A673 (cell line): ENCODE data around the gene BCL7A. TPM values are rescaled to one million over a fixed set of nuclear protein-coding genes. Genes with fewer than 3 reads are reported as not detected.

Experiments
- BruUV-seq: library from RNA; stranded (reverse); fragments of 400-500 nt; replicated peaks from 2 replicates; lab custom pipeline; 2021; lab: Mats Ljungman, UMichigan
- CTCF ChIA-PET: fragments of 300-600 bp; sonication (Branson Sonifier 250); formaldehyde crosslinking; loops from one replicate; lab custom pipeline; 2022; ENCODE audit warnings: antibody characterized with exemption; lab: Charles Lee
- POLR2A ChIA-PET: fragments of 300-600 bp; sonication (Branson Sonifier 250); formaldehyde crosslinking; loops from one replicate; lab custom pipeline; 2022; ENCODE audit warnings: antibody characterized with exemption; ENCODE audit not compliant: low non-redundant PET; lab: Charles Lee
- DNase-seq: peaks from one replicate; pipeline ENCODE4 v3.0.0-alpha.2; 2015; ENCODE audit warnings: low spot score
- H3K27ac ChIP-seq: fragments of 200-600 bp; sonication (generic); 2 replicates; pipeline ENCODE4 v1.5.1; 2016; ENCODE audit warnings: mixed run types, low read depth, mild to moderate bottlenecking, mixed read lengths, antibody characterized with exemption, low read length; ENCODE audit not compliant: poor library complexity, severe bottlenecking
- H3K27me3 ChIP-seq: fragments of 200-600 bp; sonication (generic); replicated peaks from 2 replicates; pipeline ENCODE4 v1.6.1; 2017; ENCODE audit warnings: mixed run types, low read depth, mild to moderate bottlenecking, mixed read lengths, antibody characterized with exemption, low read length; ENCODE audit not compliant: insufficient read depth, poor library complexity
- H3K36me3 ChIP-seq: fragments of 200-600 bp; sonication (generic); 2 replicates; pipeline ENCODE4 v1.6.1; 2016; ENCODE audit warnings: mixed run types, mild to moderate bottlenecking, mixed read lengths, antibody characterized with exemption, low read length; ENCODE audit not compliant: insufficient read depth, poor library complexity, severe bottlenecking
- H3K4me1 ChIP-seq: fragments of 200-600 bp; sonication (generic); 2 replicates; pipeline ENCODE4 v1.6.1; 2017; ENCODE audit warnings: mixed run types, mild to moderate bottlenecking, mixed read lengths, antibody characterized with exemption, low read length; ENCODE audit not compliant: insufficient read depth, poor library complexity, severe bottlenecking
- H3K4me3 ChIP-seq: fragments of 200-600 bp; sonication (generic); 2 replicates; pipeline ENCODE4 v1.5.1; 2016; ENCODE audit warnings: low read depth, mixed run types, mild to moderate bottlenecking, mixed read lengths, low read length; ENCODE audit not compliant: poor library complexity, severe bottlenecking
- H3K9me3 ChIP-seq: fragments of 200-600 bp; sonication (generic); 2 replicates; pipeline ENCODE4 v1.6.1; 2016; ENCODE audit warnings: mixed run types, low read depth, mild to moderate bottlenecking, mixed read lengths, antibody characterized with exemption, low read length; ENCODE audit not compliant: poor library complexity, severe bottlenecking
- CTCF ChIP-seq: fragments of 300-800, 200-600 bp; sonication (generic); conservative IDR thresholded peaks from 2 replicates; pipeline ENCODE4 v1.5.1; 2017; ENCODE audit warnings: low read depth, mild to moderate bottlenecking, antibody characterized with exemption, low read length, moderate library complexity, mixed read lengths
- EZH2 ChIP-seq: fragments of 200-600 bp; sonication (generic); IDR thresholded peaks from 2 replicates; pipeline ENCODE4 v1.6.1; 2017; ENCODE audit warnings: borderline replicate concordance, low read depth, mild to moderate bottlenecking, mixed read lengths, antibody characterized with exemption, low read length; ENCODE audit not compliant: poor library complexity, severe bottlenecking
- intact Hi-C: fragments of 100-400 bp; cut with micrococcal nuclease; formaldehyde crosslinking; loops from one replicate; pipeline ENCODE4 v1.10.0; 2022; ENCODE audit not compliant: unreplicated experiment
- total RNA-seq: library from RNA; stranded (reverse); gene quantifications from 2 replicates; pipeline ENCODE4 v1.2.3, GENCODE V29; 2021

Gene BCL7A
- total RNA-seq, 1 experiment from 2014 or later: 40.7 TPM

DNA sequence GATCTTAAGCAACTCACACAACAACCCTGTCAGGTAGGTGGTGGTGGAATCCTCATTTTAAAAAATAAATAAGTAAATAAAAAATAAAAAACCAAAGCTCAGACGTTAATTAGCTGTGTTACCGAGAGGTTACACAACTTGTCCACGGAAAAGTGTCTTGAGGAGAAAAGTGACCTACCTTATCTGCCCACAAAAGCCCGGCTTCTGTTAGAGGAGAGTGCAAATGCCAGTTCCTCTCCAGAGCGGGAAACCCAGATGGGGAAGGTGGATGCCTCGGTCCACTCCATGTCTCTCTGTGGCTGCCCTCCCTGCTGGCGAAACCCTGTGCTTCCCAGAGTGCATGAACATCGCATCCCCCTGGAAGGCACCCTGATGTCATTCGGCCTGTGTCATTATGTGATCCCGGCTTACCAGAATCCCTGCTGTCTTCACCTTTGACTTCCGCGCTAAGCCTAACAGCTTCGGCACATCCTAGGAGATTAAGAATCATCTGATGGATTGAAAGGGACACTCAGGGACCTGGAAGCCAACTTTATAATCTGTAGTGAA, 63.2 kb downstream of the BCL7A start:
- H3K27me3 ChIP-seq: no peaks in the 10 kb centered on the region

DNA sequence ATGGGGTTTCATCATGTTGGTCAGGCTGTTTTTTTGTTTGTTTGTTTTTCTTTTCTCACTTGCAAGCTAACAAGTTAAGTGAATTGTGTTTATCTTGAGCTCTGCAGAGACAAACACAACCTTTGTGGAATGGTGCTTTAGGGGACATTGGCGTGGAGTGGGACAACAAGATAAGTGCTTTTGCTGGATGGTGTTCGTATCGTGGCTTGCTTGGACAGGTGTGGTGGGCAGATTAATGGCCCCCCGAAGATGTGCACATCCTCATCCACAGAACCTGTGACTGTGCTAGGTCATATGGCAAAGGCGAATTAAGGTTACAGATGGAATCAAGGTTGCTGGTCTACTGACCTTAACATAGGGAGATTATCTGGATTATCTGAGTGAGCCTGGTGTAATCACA, 63.9 kb downstream of the BCL7A start:
- POLR2A ChIA-PET: no interaction called here
- no peaks in the 10 kb centered on the region for H3K36me3 ChIP-seq
- TF ChIP-seq CTCF: no peak
- TF ChIP-seq EZH2: no peak
- no peaks in the 10 kb centered on the region for H3K27me3 ChIP-seq
- intact Hi-C loops: no loop called here
- H3K4me3 ChIP-seq: no peak overlapping the region
- no TSS peak for BruUV-seq
- DNase-seq: no peak
- CTCF ChIA-PET: no interaction called here
- no peak overlapping the region for H3K27ac ChIP-seq
- no peaks in the 10 kb centered on the region for H3K9me3 ChIP-seq
- H3K4me1 ChIP-seq: peaks cover 20% of the 10 kb centered on the region

More for the DNA sequence above, 63.2 kb downstream of the BCL7A start:
- no TSS peak for BruUV-seq
- peaks cover 25% of the 10 kb centered on the region for H3K4me1 ChIP-seq
- no peak overlapping the region for H3K4me3 ChIP-seq
- no peak for DNase-seq
- CTCF ChIA-PET: no interaction called here
- intact Hi-C loops: no loop called here
- no peaks in the 10 kb centered on the region for H3K9me3 ChIP-seq
- TF ChIP-seq CTCF (no peak), EZH2 (no peak)
- POLR2A ChIA-PET: no interaction called here
- no peaks in the 10 kb centered on the region for H3K36me3 ChIP-seq
- H3K27ac ChIP-seq: no peak overlapping the region

DNA sequence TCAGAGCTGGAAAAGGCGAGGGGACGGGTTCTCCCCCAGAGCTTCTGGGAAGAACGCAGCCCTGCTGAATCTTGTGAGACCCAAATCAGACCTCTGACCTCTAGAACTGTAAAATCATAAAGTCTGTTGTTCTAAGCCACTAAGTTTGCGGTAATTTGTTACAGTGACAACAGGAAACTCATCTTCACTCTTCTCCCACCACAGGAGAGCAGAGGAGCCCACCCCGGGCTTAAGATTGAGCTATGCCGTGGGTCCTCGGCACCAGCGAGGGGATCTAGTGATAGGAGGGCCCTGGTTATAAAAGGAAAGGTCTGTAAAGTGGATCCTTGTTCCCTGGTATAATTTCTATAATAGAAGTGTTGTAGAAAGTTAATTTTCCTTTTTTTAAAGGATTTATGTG, 64.4 kb downstream of the BCL7A start:
- TF ChIP-seq CTCF (no peak), EZH2 (no peak)
- H3K9me3 ChIP-seq: no peaks in the 10 kb centered on the region
- BruUV-seq: no TSS peak
- ChIA-PET CTCF (no interaction called here), POLR2A (no interaction called here)
- no peak for DNase-seq
- H3K36me3 ChIP-seq: no peaks in the 10 kb centered on the region
- H3K27me3 ChIP-seq: no peaks in the 10 kb centered on the region
- no peak overlapping the region for H3K27ac ChIP-seq
- intact Hi-C loops: no loop called here
- peaks cover 15% of the 10 kb centered on the region for H3K4me1 ChIP-seq
- no peak overlapping the region for H3K4me3 ChIP-seq
